Testis (tissue), 3 donors: ENCODE measurements around the gene SLC16A12. TPM values are rescaled to one million over a fixed set of nuclear protein-coding genes. Genes with fewer than 3 reads are reported as not detected.

Experiments used
- DNase-seq: peaks from one replicate; pipeline ENCODE4 v3.0.0-alpha.2; 2019
- H3K27ac ChIP-seq, 2 donors: fragments of 200-600 bp; sonication (generic); one replicate each; pipeline ENCODE4 v1.5.1; 2019
- H3K27me3 ChIP-seq: fragments of 200-600 bp; sonication (generic); one replicate; pipeline ENCODE4 v1.5.1; 2019
- H3K36me3 ChIP-seq: fragments of 200-600 bp; sonication (generic); one replicate; pipeline ENCODE4 v1.5.1; 2017; ENCODE audit warnings: low read depth; ENCODE audit errors: missing control alignments
- H3K4me1 ChIP-seq: fragments of 200-600 bp; sonication (generic); one replicate; pipeline ENCODE4 v1.5.1; 2019
- H3K4me3 ChIP-seq, 2 donors: fragments of 200-600 bp; sonication (generic); one replicate each; pipeline ENCODE4 v1.5.1; 2017 to 2019
- H3K9me3 ChIP-seq: fragments of 200-600 bp; sonication (generic); one replicate; pipeline ENCODE4 v1.5.1; 2017
- CTCF ChIP-seq, 3 experiments: fragments of 450-650 bp in 2 of 3; fragments of 200-600 bp in 1 of 3; sonication (generic) in 1 of 3; IDR thresholded peaks; one replicate each; pipeline ENCODE4 v1.5.1; 2016 to 2019; ENCODE audit warnings: antibody characterized with exemption in 3 of 3, mild to moderate bottlenecking in 2 of 3, moderate library complexity in 1 of 3
- POLR2A ChIP-seq: fragments of 450-650 bp; IDR thresholded peaks from one replicate; pipeline ENCODE4 v1.6.1; 2017; ENCODE audit warnings: antibody characterized with exemption, mild to moderate bottlenecking, moderate library complexity
- WGBS, 2 donors: methylation state at CpG; one replicate each; pipeline ENCODE4 v1.1.5; 2018; 5-methylcytosine and 5-hydroxymethylcytosine counted together
- intact Hi-C: fragments of 100-400 bp; cut with DNase I; formaldehyde crosslinking; loops from one replicate; pipeline ENCODE4 v1.15.1; 2023; ENCODE audit warnings: low total_unique reads
- polyA plus RNA-seq: library from polyadenylated mRNA; stranded (reverse); fragments of 350-450 nt; fragmentation: Illumina TruSeq; extraction: RNeasy Lipid Tissue Mini Kit (QIAGEN cat#74804); gene quantifications from one replicate; pipeline ENCODE4 v1.2.3, GENCODE V29; 2014; ENCODE audit warnings: low read depth, low replicate concordance; ENCODE audit not compliant: insufficient read depth
- total RNA-seq, 2 donors: library from RNA; depleted of rRNA; stranded (reverse); fragments of >200 nt; gene quantifications; one replicate each; pipeline ENCODE4 v1.2.3, GENCODE V29; 2016

The SLC16A12 gene
- total and polyA plus RNA-seq, 3 donors from 2014 or later, result 1.9 to 6.0 (median 2.8) TPM

GRCh38 chr10:89518876-89519842 lies 16.2 kb downstream of the SLC16A12 start:
- intact Hi-C loops, result no loop called here
- peak overlapping the region; percentile 47 to 67 for H3K27ac ChIP-seq
- H3K4me3 ChIP-seq, result no peak overlapping the region
- H3K36me3 ChIP-seq, result no peaks in the 10 kb centered on the region
- 73 to 75% methylated on average over 12 of the region's 12 CpGs for WGBS, 2 donors
- H3K4me1 ChIP-seq, result peaks cover 20% of the 10 kb centered on the region
- H3K27me3 ChIP-seq, result no peaks in the 10 kb centered on the region
- H3K9me3 ChIP-seq, result no peaks in the 10 kb centered on the region
- peak; percentile 32 for DNase-seq
- TF ChIP-seq CTCF (IDR thresholded peaks at IDR 0.05), result no peak
- TF ChIP-seq POLR2A, result no peak

- DNase-seq, result no peak
- Histone ChIP-seq H3K27me3 (no peaks in the 10 kb centered on the region), H3K4me3 (no peak overlapping the region), H3K9me3 (no peaks in the 10 kb centered on the region), H3K27ac (peak overlapping the region; percentile 44 to 67), H3K36me3 (no peaks in the 10 kb centered on the region), H3K4me1 (peaks cover 20% of the 10 kb centered on the region)
- intact Hi-C loops, result no loop called here
- TF ChIP-seq POLR2A (no peak), CTCF (IDR thresholded peaks at IDR 0.05) (no peak)
- WGBS, 2 donors, result 52 to 62% methylated on average over 3 of the region's 3 CpGs
These were observed 17.3 kb downstream of the SLC16A12 start for GRCh38 chr10:89518108-89518507.

DNA sequence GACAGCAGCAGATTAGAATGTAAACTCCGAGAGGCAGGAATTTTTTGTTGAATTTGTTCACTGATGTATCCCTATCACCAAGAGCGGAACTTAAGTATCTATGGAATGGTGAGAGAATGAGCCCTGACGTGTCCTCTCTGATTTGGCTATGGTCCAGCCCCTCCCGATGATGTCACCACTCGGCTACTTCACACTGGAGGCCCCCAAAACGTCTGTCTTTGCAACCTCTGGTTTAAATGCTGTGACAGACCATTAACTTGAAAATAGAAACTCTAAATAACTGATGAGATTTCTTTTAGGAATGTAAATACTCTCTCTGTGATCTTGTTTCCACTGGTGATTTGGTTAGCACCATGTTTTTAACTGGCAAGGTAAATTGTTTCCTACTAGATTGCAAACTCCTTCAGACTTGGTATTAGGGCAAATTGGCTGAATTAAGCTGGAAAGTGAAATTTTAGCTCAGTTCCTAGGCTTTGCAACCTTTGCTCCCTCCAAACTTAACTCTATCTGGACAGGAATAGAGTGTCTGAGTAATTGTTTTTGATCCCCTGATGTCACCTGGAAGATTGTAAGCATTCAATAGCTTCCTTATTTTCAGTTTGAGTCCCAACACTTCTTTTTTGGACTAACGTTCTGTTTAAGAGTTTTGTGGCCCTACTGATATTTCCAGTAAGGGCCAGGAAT lies 19.1 kb downstream of the SLC16A12 start:
- H3K4me3 ChIP-seq, result no peak overlapping the region
- H3K9me3 ChIP-seq, result no peaks in the 10 kb centered on the region
- intact Hi-C loops, result no loop called here
- TF ChIP-seq POLR2A (no peak), CTCF (IDR thresholded peaks at IDR 0.05) (no peak)
- peak overlapping the region in 1 of 2 donors; percentile 17 for H3K27ac ChIP-seq
- H3K4me1 ChIP-seq, result peaks cover 18% of the 10 kb centered on the region
- WGBS, 2 donors, result 51 to 57% methylated on average over 7 of the region's 7 CpGs
- no peaks in the 10 kb centered on the region for H3K36me3 ChIP-seq
- no peak for DNase-seq
- no peaks in the 10 kb centered on the region for H3K27me3 ChIP-seq

DNA sequence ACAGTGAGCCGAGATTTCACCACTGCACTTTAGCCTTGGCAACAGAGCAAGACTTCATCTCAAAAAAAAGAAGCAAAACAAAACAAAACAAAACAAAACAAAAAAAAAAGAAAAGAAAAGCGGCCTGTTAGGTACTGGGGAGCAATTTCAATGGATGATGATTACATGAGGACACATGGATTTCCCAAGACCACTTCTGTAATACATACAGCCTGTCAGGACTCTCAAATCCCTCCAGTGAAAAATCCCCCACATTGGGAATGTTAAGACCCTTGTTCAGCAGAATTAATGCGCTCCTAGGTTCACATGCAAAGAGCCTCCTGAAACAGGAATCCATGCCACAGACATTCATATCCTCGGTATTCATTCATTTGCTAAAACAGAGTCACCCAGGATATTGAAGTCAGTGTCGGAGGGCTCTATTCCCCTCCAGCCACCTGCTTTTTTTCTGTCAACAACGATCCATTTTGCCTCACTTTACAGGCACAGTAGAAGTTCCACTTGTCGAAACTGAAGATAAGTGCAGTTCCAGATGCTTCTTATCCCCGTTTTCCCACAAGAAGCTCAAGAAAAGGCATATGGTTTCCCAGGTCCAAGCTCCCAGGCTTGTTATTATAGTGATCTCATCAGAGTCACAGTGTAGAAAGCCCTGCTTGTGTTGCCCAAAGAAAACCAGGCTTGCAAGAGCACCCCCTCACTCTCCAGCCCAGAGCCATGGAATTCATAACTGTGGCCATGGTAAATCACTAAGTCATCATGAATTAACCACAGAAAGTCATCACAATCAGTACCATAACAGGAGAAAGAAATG lies 20.2 kb downstream of the SLC16A12 start:
- H3K36me3 ChIP-seq, result no peaks in the 10 kb centered on the region
- intact Hi-C loops, result no loop called here
- 69 to 71% methylated on average over 8 of the region's 8 CpGs for WGBS, 2 donors
- peaks cover 11% of the 10 kb centered on the region for H3K4me1 ChIP-seq
- no peak for DNase-seq
- peak overlapping the region in 1 of 2 donors; percentile 17 for H3K27ac ChIP-seq
- no peak overlapping the region for H3K4me3 ChIP-seq
- H3K9me3 ChIP-seq, result no peaks in the 10 kb centered on the region
- no peaks in the 10 kb centered on the region for H3K27me3 ChIP-seq
- TF ChIP-seq CTCF (IDR thresholded peaks at IDR 0.05) (no peak), POLR2A (no peak)
